Stimulated activated CD4-positive, alpha-beta T cell treated with anti-CD3 and anti-CD28 coated beads, Interleukin-4, amount 100 ng/mL, for 4 hours (primary cell): Measurements from ENCODE around the gene EEF1E1.

Source experiments
- DNase-seq, 2 experiments: peaks; one replicate each; pipeline ENCODE4 v3.0.0-alpha.2; 2020

Gene EEF1E1

DNA sequence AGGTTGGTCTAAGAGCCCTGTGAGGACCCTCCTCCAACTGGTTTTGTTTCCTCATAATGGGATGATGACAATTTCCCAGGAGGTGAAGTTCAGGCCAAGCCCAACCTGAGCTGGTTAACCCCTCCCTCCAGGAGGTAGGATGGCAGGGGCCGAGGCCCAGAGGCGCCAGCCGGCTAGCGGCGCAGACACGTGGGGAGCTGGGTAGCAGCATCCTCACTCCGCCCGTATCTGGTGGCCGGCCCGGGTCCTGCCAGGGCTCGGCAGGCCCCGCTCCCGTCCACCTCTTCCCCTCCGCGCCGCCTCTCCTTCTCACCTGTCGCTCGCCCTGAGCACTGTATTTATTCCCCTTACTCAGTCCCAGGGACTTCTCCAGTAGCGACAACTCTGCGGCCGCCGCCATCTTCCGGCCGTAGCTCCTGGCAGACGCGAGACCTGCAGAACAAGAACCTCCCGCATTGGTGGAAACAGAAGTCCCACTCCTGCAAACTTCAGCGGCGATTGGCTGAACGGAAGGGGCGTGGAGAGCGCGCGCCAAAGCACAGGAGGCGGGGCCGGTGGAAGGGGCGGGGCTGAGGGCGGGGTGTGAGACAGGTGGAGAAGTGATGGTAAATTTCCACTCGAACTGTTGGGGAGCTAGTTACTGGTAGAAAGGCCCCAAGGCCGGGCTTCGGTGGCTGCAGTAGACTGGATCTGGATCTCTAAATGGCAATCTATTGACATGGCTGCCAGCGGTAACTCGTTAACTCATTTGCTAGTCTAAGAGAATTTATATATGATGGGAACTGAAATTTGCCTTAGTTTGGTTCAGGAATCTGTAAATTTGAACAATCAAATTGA lies at the start of gene EEF1E1:
EEF1E1 (minus strand) TSS at position 427 of the 837 bp plus-strand sequence; CDS start at position 400, 27 bp downstream.
- peak; percentile 96 to 99 for DNase-seq

DNA sequence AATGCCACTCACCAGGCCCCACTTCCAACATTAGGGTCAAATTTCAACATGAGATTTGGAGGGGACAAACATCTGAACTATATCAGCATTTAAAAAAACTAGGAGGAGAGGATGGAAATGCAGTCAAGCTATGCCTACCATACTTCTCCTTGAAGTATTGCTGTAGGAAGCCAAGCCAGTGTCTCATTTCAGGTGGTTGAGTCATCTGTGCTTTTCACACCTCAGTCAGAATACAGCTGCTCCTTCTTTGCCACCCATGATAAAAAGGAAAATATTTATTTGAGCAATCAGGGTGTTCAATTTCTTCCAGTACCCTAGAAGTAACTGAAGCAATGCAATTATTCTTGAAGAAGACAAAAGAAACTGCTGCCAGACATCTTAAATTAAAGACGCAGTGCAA lies 47.0 kb upstream of the EEF1E1 start:
- DNase-seq = no peak

DNA sequence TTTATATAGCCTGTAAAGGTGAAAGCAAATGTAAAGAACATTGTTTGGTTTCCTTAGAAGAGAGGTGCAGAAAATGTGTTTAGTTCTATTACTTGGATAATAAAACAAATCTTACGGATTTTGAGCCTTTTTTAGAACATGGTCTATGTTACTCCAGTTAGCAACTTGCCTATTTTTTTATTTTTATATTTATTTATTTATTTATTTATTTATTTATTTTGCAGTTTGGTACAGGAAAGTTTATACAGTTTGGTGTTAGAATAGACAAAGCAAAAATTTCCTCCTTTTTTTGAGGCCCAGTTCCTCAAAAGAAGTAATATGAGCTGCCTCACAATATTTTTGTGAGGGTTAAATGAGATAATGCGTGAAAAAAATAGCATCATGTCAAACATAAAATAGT lies 41.6 kb upstream of the EEF1E1 start:
- no peak for DNase-seq

DNA sequence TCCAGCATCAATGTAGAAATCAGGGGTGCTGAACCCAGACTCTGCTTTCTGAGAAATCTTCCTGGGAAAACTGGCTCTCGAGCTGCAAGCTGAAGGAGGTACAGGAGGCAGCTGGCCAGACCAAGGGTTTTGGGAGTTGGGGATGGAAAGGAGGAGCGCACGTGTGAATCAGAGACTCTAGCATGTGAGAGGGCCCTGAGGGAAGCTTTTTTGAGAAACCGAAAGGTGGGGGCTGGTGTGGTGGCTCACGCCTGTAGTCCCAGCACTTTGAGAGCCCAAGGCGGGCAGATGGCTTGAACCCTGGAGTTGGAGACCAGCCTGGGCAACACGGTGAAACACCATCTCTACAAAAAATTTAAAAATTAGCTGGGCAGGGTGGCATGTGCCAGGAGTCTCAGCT lies 37.1 kb upstream of the EEF1E1 start:
- no peak for DNase-seq

DNA sequence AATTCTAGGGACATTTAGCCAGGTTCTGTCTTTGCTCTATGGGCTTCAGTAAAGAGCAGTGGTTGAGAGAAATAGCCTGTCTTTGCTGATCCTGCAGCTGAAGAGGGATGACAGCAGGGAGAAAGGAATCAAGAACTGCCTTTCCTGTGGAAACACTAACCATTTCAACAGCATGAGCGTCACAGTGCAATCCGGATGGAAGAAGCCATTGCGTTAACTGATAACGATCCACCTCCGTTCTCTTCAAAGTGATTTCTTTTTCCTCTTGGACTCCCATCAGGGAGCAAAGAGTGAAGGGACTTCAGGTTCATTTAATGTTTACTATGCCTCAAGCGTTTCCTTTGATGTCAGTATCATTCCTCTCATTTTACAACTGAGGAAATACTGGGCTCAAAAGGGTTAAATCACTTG lies 35.2 kb upstream of the EEF1E1 start:
- DNase-seq = no peak

DNA sequence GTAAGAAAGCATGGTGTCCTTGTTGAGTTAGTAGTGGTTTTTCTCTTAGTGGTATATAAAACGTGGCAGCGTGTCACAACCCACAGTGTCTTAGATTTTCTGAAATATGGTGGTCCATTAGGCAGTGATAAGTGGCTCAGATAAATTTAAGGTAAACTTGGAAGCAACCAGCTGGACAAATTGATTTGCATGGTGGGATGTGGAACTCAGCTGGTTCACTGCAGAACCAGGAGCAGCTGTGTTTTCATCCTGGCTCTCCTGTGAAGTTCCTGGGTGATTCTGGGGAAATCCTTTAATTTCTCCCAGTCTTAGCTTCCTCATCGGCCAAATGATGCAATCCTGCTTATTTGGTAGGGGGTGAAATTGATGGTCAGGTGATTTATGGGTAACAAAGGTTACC lies 32.9 kb upstream of the EEF1E1 start:
- no peak for DNase-seq

DNA sequence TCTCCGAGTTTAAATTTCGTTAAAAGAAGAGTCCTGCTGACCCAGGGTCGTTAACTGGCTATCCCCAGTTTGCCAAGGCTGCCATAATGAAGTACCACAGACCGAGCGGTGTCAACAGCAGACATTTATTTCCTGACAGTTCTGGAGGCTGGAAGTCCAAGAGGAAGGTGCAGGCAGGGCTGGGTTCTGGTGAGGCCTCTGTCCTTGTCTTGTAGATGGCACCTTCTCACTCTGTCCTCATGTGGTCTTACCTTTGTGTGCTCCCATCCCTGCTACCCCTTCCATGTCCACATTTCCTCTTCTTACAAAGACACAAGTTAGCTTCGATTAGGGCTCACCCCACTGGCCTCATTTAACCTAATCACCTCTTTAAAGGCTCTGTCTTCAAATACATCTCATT lies 29.8 kb upstream of the EEF1E1 start:
- no peak for DNase-seq

DNA sequence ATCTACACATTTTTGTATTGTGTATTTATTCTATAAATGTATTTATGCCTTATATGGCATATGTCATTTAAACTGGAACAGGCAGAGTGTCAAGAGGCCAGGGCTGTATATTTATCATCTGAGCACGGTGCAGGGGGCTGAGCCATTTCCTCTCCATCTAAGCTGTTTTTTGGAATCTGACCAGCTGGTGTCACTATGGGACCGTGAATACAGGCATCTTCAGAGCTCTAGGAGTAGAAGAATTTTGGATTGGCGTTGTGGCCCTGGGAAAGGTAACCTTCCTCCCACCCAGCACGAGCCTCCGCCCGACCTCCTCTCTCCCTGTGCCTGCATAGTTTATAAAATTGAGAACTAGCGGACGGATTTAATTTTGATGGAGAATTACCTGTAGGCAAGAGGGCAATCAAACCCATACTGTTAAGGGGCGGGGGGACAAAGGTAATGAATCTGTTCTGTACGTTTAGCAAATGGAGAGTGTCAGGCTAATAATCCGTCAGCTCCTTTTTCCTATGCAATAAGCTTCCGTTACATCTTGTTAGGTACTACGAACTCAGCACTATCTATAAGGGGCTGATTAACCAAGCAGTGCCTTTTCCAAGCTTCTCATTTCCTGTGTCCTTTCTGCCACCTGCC lies 29.0 kb upstream of the EEF1E1 start:
- DNase-seq = peak; percentile 6 to 8

DNA sequence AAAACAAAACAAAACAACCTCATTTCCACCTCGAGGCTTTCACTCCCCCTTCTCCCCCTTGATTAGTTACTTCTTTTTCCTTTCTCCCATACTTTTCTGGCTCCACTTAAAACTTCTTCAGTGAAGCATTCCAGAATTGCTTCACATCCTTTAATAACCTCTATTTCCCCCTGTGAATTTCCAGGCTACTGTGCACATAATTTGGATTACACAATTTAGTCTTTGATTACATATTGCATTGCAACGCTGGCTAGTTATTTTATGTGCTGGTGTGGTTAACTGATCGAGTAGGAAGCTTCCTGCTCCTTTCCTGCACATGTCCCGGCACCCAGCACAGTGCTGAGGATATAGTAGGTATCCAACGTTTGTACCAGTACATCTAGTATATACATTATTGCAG lies 28.1 kb upstream of the EEF1E1 start:
- no peak for DNase-seq

DNA sequence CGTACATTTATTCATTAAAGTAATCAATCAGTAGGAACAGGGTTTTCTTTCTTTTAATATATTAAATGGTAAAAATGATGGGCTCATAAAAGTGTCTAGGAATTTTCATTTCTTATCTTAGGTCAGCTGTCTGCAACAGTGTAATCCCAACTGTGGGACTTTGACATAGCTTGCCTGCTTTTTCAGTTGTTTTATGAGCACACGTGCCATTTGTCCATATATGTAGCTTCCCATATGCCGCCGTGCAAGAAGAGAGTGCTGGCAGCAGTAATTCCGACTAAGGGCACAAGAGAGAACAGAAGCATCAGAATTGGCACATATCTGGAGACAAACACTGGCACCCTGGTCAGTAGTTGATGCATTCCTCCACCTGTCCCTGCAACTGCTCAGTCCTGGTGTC lies 20.9 kb upstream of the EEF1E1 start:
- no peak for DNase-seq

DNA sequence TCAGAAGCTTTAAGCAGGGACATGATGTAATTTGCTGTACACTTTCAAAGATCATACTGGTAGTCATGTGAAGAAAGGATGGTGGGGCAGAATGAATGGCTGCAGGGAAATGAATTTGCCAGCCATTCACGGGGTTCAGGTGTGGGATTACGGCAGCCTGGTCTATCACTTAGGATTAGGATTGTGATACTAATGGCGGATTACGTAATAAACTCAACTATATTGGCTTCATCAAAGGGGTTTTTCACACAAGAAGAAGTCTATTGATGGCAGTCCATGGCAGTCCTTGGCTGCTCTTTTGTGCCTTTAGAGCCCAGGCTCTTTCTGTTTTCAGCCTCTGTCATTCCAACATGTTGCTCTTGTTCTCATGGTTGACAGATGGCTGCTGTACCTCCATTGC lies 12.6 kb upstream of the EEF1E1 start:
- DNase-seq = no peak

DNA sequence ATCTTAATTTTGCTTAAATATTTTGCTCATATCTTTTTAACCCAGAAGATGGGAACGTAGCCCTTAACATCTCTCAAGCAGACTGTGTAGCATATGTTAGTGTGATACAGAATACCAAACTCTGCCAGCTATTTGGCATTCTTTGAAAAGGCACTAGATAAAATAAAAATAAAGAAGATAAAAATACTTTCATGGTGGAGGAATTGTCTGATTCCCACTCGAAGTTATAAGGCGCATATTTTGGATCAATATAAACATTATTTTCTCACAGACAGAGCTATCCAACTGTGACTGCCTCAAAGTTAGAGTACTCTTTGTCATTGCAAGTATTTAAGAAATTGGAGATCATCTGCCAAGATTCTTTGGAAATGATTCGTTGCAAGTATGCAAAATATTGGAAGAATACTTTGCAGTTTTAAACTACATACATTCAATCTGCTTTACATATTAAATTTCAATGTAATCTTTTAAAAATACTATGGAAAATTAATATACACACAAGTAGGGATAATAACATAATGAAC lies 10.8 kb upstream of the EEF1E1 start:
- DNase-seq = no peak

DNA sequence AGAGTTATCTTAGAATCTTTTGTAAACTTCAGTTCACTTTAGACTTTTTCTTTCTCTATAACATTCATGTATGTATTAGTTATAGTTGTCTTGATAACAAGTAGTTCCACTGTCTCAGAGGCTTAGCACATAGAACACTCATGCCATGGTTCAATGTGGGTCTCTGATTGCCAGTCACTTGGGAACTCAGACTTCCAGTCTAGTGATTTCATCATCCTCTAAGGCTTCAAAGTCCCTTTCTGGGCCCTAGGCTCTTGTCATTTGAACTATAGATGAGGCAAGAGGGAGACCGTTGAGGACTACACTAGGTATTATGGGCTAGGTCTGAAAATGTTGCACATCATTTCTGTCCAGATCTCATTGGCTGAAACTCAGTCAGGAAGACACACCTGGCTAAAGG lies 8.4 kb upstream of the EEF1E1 start:
- no peak for DNase-seq

DNA sequence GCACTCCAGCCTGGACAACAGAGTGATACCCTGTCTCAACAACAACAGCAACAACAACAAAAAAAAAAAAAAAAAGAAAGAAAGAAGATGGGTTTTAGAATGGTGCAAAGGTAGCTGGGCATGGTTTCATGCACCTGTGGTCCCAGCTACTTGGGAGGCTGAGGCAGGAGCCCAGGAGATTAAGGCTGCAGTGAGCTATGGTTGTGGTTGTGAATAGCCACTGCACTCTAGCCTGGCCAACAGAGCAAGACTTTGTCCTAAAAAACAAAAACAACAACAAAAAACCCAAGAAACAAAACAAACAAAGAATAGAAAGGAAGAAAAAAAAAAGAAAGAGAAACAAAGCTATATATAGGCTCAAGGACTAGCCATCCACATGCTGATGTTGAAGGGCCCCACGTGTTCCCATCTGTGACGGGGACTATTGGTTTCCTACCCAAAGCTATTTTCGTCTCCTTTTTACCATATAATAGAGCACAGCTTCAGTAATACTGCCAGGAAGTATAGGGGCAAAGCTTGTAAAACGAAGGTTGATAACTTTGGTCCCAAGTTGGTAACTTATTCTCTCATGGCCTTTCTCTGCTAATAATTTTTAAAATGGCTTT lies 7.9 kb upstream of the EEF1E1 start:
- DNase-seq = no peak

DNA sequence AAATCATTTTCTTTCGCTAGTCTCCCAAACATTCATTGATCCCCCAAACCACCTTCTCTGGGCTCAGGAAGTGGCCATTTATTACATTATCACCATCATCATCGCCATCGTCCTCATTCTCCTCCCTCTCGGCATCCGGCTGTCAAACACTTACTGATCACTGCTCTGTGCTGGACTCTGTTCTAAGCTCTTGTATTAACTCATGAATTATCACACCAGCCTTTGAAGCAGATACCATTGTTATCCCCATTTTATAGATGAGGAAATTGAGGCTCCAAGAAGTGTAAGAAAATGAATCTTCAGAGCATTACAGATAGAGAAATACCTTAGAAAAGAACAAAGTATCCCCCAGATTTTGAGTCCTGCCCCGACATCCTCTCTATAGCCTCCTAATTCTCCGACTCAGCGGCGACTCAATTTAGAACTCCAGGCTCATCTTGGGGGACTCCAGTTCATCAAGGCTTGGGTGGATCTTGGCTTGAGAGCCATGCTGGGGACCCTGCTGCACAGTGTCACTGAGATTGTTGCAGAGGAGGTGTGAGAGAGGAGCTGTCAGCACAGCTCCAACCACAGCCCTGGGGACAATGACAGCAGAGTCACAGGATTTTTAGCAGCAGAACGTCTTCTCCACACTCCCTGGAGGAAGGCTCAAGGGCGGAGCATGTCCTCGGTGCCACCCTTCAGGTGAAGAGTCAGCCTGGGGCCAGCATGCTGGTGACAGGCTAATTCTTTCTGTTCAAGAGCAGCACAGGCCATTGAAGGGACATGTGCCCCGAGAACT lies 6.6 kb upstream of the EEF1E1 start:
- DNase-seq = no peak

DNA sequence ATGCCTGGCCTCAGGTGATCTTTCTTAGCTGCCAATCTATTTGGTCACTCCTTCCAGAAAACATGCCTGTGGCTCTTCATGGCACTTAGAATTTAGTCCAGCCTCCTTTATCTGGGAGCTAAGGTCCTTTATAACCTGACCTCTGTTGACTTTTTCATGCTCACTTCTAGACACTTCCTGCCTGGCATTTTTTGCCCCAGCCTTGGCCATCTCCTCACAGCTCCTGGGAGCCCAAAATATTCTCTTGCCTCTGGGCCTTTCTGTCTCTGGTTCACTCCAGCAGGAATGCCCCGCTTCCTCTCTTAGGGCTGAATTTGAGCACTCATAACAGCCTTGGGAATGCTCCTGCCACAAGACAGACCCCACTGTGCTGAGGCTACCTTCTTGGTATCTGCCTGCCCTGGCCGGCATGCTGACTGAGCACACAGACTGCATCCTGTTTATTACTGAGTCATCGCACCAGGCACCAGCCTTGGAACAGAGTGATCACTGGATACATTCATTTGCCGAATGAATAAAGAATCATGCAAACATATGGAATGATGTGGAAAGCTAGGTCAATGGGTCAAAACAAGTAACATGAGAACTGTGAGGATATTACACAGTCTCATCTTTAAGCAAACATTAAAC lies 5.8 kb upstream of the EEF1E1 start:
- no peak for DNase-seq

DNA sequence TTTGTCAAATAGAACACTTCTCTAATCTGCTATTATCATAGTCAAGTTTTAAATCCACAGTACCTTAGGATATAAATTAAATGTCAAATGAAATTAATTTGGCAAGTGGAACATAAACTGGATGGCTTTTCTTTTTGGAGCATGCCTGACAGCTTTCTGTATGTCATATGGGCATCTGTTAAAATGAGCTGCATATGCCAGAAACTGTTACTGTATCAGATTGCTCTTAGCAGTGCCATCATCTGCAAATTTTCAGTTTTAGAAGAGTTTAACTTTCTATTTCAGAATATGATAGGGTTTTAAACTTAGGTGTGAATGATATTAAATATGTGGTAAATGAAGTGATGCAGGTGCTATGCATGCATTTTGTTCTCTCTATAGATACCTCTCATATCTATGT lies 3.4 kb upstream of the EEF1E1 start:
- no peak for DNase-seq

DNA sequence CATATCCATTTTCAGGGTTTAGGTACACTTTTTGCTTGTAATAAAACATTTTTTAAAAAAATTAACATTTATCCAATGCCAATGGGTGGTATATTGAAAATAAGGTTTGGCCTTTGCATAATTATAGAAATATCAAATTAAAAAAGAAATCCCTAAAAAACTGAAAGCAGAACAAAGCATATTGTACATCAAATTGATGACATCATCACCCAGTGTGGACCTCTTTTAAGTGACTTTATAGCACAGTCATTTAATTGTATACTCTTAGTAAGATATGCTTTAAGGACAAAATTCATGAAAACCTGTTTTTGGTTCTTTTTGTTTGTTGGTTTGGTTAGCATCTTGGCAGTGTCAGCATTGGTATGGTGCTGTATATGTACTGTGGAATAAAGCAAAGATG lies 1.4 kb upstream of the EEF1E1 start:
- no peak for DNase-seq

DNA sequence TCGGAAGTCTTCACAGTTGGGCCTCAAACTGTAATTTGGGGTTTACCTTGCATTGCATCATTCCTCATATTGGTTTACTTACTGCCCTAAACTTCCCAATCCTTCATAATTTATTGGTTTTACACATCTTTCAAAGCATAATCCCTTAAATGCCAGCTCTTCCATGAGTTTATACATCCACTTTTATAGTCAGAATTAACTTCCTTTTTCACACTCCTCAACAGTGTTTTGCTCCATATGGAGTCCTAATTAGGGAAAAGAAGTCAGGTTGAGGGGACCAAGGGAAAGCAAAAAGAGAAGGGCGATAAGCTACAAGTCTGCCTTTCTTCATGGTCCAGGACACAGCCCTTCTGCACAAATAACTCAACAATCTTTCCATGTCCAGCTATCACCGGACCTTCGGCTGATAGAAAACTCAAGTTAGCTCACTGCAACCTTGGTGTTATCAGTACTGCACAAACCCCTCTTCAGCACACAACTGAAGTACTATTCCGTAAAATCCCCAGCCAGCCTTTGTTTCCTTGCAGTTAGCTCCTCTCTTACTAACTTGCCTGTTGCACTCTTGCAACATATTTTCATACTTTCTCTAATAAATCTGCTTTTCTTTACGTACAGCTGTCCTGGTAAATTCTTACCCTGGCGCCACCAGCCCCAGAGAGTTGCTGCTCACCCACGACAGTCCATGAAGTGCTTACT lies 2.0 kb downstream of the EEF1E1 start:
- no peak for DNase-seq

DNA sequence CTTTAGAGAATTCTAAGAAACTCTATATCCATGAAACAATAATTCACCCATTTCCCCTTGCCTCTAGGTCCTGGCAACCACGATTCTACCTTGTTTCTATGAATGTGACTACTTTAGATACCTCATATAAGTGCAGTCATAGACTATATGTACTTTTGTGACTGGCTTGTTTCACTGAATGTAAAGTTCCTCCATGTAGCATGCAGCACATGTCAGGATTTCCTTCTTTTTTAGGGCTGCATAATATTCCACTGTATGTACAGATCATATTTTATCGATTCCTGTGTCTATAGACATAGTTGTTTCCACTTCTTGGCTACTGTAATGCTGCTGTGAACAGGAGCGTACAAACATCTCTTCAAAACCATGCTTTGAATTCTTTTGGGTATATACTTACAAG lies 11.7 kb downstream of the EEF1E1 start:
- no peak for DNase-seq

DNA sequence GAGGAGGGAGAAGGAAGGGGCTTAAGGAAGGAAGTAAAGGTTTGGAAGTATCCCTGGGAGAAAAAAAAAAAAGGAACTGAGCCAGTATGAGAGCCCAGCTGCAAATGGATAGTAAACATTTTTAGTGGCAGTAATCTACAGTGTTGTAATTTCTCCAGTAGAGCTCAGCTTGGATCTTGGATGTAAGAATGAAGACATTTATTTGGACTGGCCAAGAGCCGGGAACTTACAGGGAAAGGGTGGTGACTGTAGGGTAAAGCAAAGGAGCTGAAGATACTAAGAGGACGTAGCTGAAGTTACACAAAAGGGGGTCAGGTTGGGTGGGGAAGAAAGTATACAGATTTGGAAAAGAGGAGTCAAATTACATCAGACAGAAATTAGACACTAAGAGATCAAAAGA lies 13.5 kb downstream of the EEF1E1 start:
- DNase-seq = no peak
